NCI-H774 (cell line): ENCODE data around the gene BUB1.
"Not testable (repeated sequence)": the region's sequence is repeated elsewhere in the genome, so short reads cannot be mapped to it uniquely, and the experiment has no call there.

ENCODE experiments used
- DNase-seq: peaks from one replicate; lab custom pipeline; 2025; lab: John Stamatoyannopoulos, UW

Gene BUB1

DNA sequence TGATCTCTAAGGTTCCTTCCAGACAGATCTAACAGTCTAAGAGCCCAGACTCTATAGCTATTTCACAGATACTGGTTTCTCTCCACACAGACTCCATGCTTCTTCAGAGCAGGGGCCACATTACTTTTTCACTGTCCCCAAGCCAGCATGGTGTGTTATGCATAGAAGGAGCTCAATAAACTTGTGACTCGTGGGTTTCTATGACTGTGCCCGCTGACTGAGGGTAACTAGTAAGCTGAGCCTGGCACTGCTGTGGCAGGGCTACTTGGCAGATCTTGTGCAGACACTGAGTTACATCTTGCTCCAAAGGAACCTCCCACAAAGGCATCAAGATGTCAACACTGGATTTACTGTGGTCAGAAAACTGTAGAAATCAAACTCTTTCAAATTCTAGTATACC is 85.9 kb downstream of the BUB1 start:
- not testable (repeated sequence) for DNase-seq

DNA sequence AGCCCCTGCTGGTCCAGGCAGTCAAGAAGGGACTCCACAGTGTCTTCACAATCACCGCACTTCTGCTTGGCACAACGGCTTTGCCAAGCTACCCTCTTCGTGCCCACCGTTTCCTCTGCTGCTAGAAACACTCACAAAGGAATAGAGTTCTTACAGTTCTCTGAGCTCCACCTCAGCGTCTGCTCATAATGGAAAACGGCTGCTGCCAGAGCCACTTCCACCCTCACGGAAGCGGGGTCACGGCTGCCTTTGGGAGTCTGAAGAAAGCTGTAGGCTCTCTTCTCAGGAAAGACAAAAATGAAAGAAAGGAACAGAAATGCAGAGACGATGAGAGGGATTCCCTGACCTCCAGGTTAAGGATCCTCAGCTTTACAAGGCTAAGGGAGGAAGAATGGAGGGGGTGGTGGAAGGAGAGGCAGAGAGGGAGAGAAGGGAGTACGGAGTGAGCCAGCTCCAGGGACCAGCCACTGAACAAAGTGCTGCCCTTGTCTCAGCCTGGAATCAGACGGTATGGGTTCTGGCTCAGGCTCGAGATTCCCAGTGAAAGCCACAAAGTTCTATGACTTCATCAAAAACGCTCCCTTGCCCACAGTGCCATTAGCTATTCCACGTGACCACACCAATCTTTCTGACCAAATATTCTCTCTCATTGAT is 88.1 kb downstream of the BUB1 start:
- not testable (repeated sequence) for DNase-seq

DNA sequence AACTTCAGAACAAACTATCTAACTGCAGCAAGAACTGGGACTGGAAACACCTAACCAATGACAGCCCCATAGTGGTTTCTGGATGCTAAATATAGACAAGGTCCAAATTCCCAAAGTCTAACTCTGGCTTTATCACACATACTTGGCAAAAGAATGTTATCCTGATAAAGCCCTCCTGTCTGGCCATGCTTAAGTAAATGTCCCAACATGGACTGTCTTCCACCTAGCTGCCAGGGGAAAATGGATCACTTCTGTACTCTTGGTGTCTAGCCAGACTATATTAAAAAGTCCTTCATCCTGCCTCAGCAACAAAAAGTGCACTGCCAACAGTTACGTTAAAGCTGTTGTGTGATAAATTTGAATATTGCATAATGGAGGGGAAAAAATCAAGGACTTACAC is 89.3 kb downstream of the BUB1 start:
- DNase-seq = not testable (repeated sequence)
